Suprapubic skin (tissue), 4 donors: ENCODE measurements around the gene RARS2. TPM values are rescaled to one million over a fixed set of nuclear protein-coding genes. Genes with fewer than 3 reads are reported as not detected.
"Not testable (repeated sequence)": the region's sequence is repeated elsewhere in the genome, so short reads cannot be mapped to it uniquely, and the experiment has no call there.

Experiments
- DNase-seq, 2 donors: peaks; one replicate each; pipeline ENCODE4 v3.0.0-alpha.2; 2019; ENCODE audit warnings: low spot score in 2 of 2
- H3K27ac ChIP-seq: fragments of 200-600 bp; sonication (generic); one replicate; pipeline ENCODE4 v1.5.1; 2019
- H3K27me3 ChIP-seq: fragments of 200-600 bp; sonication (generic); one replicate; pipeline ENCODE4 v1.5.1; 2019
- H3K36me3 ChIP-seq: fragments of 200-600 bp; sonication (generic); one replicate; pipeline ENCODE4 v1.5.1; 2019
- H3K4me1 ChIP-seq: fragments of 200-600 bp; sonication (generic); one replicate; pipeline ENCODE4 v1.5.1; 2019
- H3K4me3 ChIP-seq: fragments of 200-600 bp; sonication (generic); one replicate; pipeline ENCODE4 v1.5.1; 2019; ENCODE audit warnings: mild to moderate bottlenecking
- H3K9me3 ChIP-seq: fragments of 200-600 bp; sonication (generic); one replicate; pipeline ENCODE4 v1.5.1; 2019
- EP300 ChIP-seq: sonication (generic); formaldehyde crosslinking; IDR thresholded peaks from one replicate; pipeline ENCODE4 v1.6.1; 2017; ENCODE audit warnings: antibody characterized with exemption
- POLR2A ChIP-seq, 2 donors: fragments of 450-650 bp; IDR thresholded peaks; one replicate each; pipeline ENCODE4 v1.6.1; 2017; ENCODE audit warnings: antibody characterized with exemption in 2 of 2, mild to moderate bottlenecking in 2 of 2, moderate library complexity in 2 of 2
- POLR2AphosphoS5 ChIP-seq, 3 donors: sonication (generic); formaldehyde crosslinking; IDR thresholded peaks; one replicate each; pipeline ENCODE4 v1.6.1; 2017; ENCODE audit warnings: antibody characterized with exemption in 3 of 3
- WGBS: methylation state at CpG from one replicate; pipeline ENCODE4 v1.1.5; 2018; 5-methylcytosine and 5-hydroxymethylcytosine counted together
- total RNA-seq, 4 donors: library from RNA; depleted of rRNA; stranded (reverse); fragments of >200 nt; gene quantifications; one replicate each; pipeline ENCODE4 v1.1.0, GENCODE V29; 2016
- TF ChIP-seq, protein P1 (sequence below), 2 donors: fragments of 200-600 bp in 1 of 2; fragments of 450-650 bp in 1 of 2; sonication (generic) in 1 of 2; IDR thresholded peaks; one replicate each; pipeline ENCODE4 v1.5.1; 2016 to 2019; ENCODE audit warnings: antibody characterized with exemption in 2 of 2, mild to moderate bottlenecking in 1 of 2, moderate library complexity in 1 of 2

The RARS2 gene
- total RNA-seq, 4 donors from 2014 or later = 16.4 to 29.6 (median 19.7) TPM

DNA sequence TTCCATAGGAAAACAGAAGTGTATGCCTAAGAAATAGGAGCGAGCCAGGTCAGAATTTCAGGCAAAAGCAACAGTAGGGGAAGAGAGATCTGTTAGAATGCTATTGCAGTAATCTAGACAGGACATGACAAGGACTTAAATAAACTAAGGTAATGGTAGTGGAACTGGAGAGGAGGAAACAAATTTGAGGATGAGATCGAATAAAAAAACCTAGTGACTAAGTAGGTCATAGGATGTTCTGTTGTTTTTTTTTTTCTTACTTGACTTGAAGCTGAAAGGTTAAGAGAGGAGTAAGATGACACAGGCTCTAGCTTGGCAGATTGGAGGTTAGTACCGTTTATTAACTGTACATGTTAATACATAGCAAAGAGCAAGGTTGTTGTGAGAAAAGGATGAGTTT lies 28.7 kb upstream of the RARS2 start:
- TF ChIP-seq, protein P1, sequence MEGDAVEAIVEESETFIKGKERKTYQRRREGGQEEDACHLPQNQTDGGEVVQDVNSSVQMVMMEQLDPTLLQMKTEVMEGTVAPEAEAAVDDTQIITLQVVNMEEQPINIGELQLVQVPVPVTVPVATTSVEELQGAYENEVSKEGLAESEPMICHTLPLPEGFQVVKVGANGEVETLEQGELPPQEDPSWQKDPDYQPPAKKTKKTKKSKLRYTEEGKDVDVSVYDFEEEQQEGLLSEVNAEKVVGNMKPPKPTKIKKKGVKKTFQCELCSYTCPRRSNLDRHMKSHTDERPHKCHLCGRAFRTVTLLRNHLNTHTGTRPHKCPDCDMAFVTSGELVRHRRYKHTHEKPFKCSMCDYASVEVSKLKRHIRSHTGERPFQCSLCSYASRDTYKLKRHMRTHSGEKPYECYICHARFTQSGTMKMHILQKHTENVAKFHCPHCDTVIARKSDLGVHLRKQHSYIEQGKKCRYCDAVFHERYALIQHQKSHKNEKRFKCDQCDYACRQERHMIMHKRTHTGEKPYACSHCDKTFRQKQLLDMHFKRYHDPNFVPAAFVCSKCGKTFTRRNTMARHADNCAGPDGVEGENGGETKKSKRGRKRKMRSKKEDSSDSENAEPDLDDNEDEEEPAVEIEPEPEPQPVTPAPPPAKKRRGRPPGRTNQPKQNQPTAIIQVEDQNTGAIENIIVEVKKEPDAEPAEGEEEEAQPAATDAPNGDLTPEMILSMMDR (IDR thresholded peaks at IDR 0.05) = no peak
- TF ChIP-seq EP300 (no peak), POLR2AphosphoS5 (IDR thresholded peaks at IDR 0.05) (no peak)
- Histone ChIP-seq H3K27ac (no peak overlapping the region), H3K9me3 (no peaks in the 10 kb centered on the region), H3K36me3 (peaks cover 29% of the 10 kb centered on the region), H3K4me3 (no peak overlapping the region), H3K27me3 (no peaks in the 10 kb centered on the region), H3K4me1 (no peaks in the 10 kb centered on the region)
- 93% methylated on average over 3 of the region's 3 CpGs for WGBS
- DNase-seq = no peak

- H3K4me1 ChIP-seq = no peaks in the 10 kb centered on the region
- no peak overlapping the region for H3K27ac ChIP-seq
- no peaks in the 10 kb centered on the region for H3K27me3 ChIP-seq
- DNase-seq = no peak
- H3K9me3 ChIP-seq = no peaks in the 10 kb centered on the region
- H3K4me3 ChIP-seq = no peak overlapping the region
- H3K36me3 ChIP-seq = peaks cover 37% of the 10 kb centered on the region
- 94% methylated on average over 4 of the region's 4 CpGs for WGBS
- TF ChIP-seq POLR2A (IDR thresholded peaks at IDR 0.05) (no peak), POLR2AphosphoS5 (IDR thresholded peaks at IDR 0.05) (no peak), EP300 (no peak)
- TF ChIP-seq, protein P1 (IDR thresholded peaks at IDR 0.05) = no peak
Measured at GRCh38 chr6:87617405-87617804, 27.6 kb upstream of the RARS2 start.

- H3K36me3 ChIP-seq = peaks cover 44% of the 10 kb centered on the region
Measured at GRCh38 chr6:87613018-87613417, 23.2 kb upstream of the RARS2 start.

GRCh38 chr6:87608802-87609201 lies 19.0 kb upstream of the RARS2 start:
- Histone ChIP-seq H3K27me3 (no peaks in the 10 kb centered on the region), H3K4me3 (no peak overlapping the region), H3K9me3 (no peaks in the 10 kb centered on the region), H3K27ac (no peak overlapping the region), H3K4me1 (no peaks in the 10 kb centered on the region), H3K36me3 (peaks cover 43% of the 10 kb centered on the region)
- 93% methylated on average over 3 of the region's 3 CpGs for WGBS
- DNase-seq = no peak
- no peak for TF ChIP-seq EP300
- TF ChIP-seq, protein P1 (IDR thresholded peaks at IDR 0.05) = no peak
- TF ChIP-seq POLR2AphosphoS5 (IDR thresholded peaks at IDR 0.05) = no peak

More at GRCh38 chr6:87613018-87613417, 23.2 kb upstream of the RARS2 start:
- not testable (repeated sequence) for H3K27me3 ChIP-seq, H3K4me1 ChIP-seq, H3K9me3 ChIP-seq, DNase-seq, H3K27ac ChIP-seq, H3K4me3 ChIP-seq
- 100% methylated on average over 2 of the region's 2 CpGs for WGBS

- no peaks in the 10 kb centered on the region for H3K27me3 ChIP-seq
- H3K4me1 ChIP-seq = no peaks in the 10 kb centered on the region
- no peak for DNase-seq
- no peak overlapping the region for H3K27ac ChIP-seq
- WGBS = 72% methylated on average over 2 of the region's 2 CpGs
- H3K36me3 ChIP-seq = peaks cover 18% of the 10 kb centered on the region
- no peak overlapping the region for H3K4me3 ChIP-seq
- no peaks in the 10 kb centered on the region for H3K9me3 ChIP-seq
- TF ChIP-seq POLR2A (IDR thresholded peaks at IDR 0.05) (no peak), EP300 (no peak), POLR2AphosphoS5 (IDR thresholded peaks at IDR 0.05) (no peak)
- TF ChIP-seq, protein P1 (IDR thresholded peaks at IDR 0.05) = no peak
Measured at GRCh38 chr6:87606199-87606598, 16.4 kb upstream of the RARS2 start.

GRCh38 chr6:87600576-87600975 lies 10.8 kb upstream of the RARS2 start:
- H3K4me3 ChIP-seq = no peak overlapping the region
- H3K9me3 ChIP-seq = no peaks in the 10 kb centered on the region
- no peak overlapping the region for H3K27ac ChIP-seq
- TF ChIP-seq POLR2A (IDR thresholded peaks at IDR 0.05) = no peak
- TF ChIP-seq, protein P1 (IDR thresholded peaks at IDR 0.05) = no peak
- TF ChIP-seq POLR2AphosphoS5 (IDR thresholded peaks at IDR 0.05) = no peak
- no peak for TF ChIP-seq EP300
- WGBS = 96% methylated on average over 1 of the region's 1 CpG
- DNase-seq = no peak
- H3K4me1 ChIP-seq = no peaks in the 10 kb centered on the region
- H3K27me3 ChIP-seq = no peaks in the 10 kb centered on the region
- H3K36me3 ChIP-seq = peaks cover 6% of the 10 kb centered on the region
